ENCODE measurements around the gene TADA2B. TPM values are rescaled to one million over a fixed set of nuclear protein-coding genes. Genes with fewer than 3 reads are reported as not detected.

Gene TADA2B
- total RNA-seq, 2 experiments from 2014 or later: 7.7 to 10.0 TPM

GRCh38 chr4:7005571-7005970 is 37.6 kb upstream of the TADA2B start:
- H3K9me3 Mint-ChIP-seq: no peaks in the 10 kb centered on the region
- intact Hi-C loops (cut with micrococcal nuclease): no loop called here
- H3K36me3 Mint-ChIP-seq (ENCODE audit: low read depth): peaks cover 37% of the 10 kb centered on the region
- H3K4me3 Mint-ChIP-seq: no peak overlapping the region
- H3K27ac Mint-ChIP-seq: no peak overlapping the region
- H3K27me3 Mint-ChIP-seq: no peaks in the 10 kb centered on the region
- ChIA-PET CTCF (no interaction called here), POLR2A (interaction anchor here (1.0 kb wide), 1 partner anchor 14 kb away, joined by 4 read pairs; no protein-coding TSS in a partner anchor)
- ATAC-seq: no peak
- no peak for DNase-seq
- H3K4me1 Mint-ChIP-seq (ENCODE audit: low read depth): peaks cover 4% of the 10 kb centered on the region
- no peak for TF ChIP-seq CTCF (IDR thresholded peaks at IDR 0.05)

DNA sequence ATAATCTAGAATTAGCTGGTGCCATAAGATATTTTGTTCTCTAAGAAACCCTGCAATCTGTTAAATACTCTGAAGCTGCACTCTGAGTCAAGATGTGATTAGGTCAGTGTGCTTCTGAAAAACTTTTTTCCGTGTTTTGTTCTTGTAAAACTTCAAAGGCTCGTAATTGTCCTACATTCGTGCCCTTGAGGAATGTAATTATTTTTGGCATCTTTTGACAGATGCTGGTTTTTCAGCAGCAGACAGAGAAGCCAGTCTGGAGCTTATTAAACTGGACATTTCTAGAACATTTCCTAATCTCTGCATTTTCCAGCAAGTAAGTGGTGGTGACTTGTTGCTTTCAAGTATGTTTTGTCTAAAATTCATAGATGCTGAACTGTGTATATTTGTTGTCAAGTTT is 36.8 kb upstream of the TADA2B start:
- intact Hi-C loops (cut with micrococcal nuclease): no loop called here
- POLR2A ChIA-PET: interaction anchor here (1.0 kb wide), 1 partner anchor 10 kb away, joined by 4 read pairs; no protein-coding TSS in a partner anchor
- DNase-seq: no peak
- H3K27ac Mint-ChIP-seq: no peak overlapping the region
- no peak for ATAC-seq
- H3K9me3 Mint-ChIP-seq: no peaks in the 10 kb centered on the region
- no peak overlapping the region for H3K4me3 Mint-ChIP-seq
- TF ChIP-seq CTCF (IDR thresholded peaks at IDR 0.05): no peak
- CTCF ChIA-PET: no interaction called here
- peaks cover 4% of the 10 kb centered on the region for H3K4me1 Mint-ChIP-seq (ENCODE audit: low read depth)
- peaks cover 37% of the 10 kb centered on the region for H3K36me3 Mint-ChIP-seq (ENCODE audit: low read depth)
- H3K27me3 Mint-ChIP-seq: no peaks in the 10 kb centered on the region

DNA sequence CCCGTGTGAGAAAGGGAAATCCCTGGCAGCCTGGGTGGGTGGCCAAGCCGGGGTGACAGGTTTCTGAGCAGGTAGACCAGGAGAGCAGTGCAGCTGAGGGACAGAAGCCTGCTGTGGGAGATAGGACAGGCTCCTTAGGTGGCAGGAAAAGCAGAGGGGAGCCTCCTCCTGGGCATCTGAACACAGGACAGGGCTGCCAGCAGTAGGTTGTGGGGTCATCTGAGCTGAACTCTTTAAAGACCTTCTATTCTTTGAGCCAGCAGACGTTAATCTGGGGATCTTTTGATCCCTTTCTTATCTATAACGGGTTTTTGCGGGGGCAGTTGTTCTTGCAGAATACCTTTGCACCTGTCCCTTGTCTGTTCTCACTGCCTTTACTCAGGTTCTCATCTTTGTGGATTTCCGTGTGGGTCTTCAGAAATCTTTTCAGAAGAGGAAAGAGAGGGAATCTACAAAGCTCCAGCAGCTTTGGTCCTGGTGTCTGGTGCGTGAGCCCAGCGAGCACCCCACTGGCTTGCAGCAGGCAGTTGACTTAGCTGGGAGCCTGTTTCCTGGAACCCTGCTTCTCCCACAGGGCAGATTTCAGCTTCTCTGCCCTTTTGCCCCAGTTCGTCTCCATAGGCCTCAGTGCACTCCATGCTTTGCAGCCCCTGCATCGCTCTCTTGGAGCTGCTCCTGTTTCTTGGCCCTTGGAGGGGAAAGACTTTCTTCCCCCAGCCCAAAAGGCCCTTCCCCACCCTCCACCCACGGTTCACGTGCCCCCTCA is 35.8 kb upstream of the TADA2B start:
- Mint-ChIP-seq H3K27me3 (no peaks in the 10 kb centered on the region), H3K4me1 (ENCODE audit: low read depth) (peaks cover 4% of the 10 kb centered on the region), H3K9me3 (no peaks in the 10 kb centered on the region), H3K4me3 (no peak overlapping the region), H3K36me3 (ENCODE audit: low read depth) (peaks cover 30% of the 10 kb centered on the region), H3K27ac (no peak overlapping the region)
- TF ChIP-seq CTCF (IDR thresholded peaks at IDR 0.05): no peak
- DNase-seq (no peak), ATAC-seq (no peak)
- ChIA-PET POLR2A (interaction anchor here (1.0 kb wide), 1 partner anchor 9 kb away, joined by 4 read pairs; no protein-coding TSS in a partner anchor), CTCF (interaction anchor here (0.7 to 1.4 kb wide), 4 partner anchors 21 to 42 kb away, joined by 3 to 5 read pairs (median 4); partner anchors contain the start of gene TADA2B)
- intact Hi-C loops (cut with micrococcal nuclease): no loop called here

- Mint-ChIP-seq H3K4me1 (ENCODE audit: low read depth) (peaks cover 4% of the 10 kb centered on the region), H3K27me3 (no peaks in the 10 kb centered on the region), H3K27ac (no peak overlapping the region), H3K36me3 (ENCODE audit: low read depth) (peaks cover 25% of the 10 kb centered on the region), H3K9me3 (no peaks in the 10 kb centered on the region), H3K4me3 (no peak overlapping the region)
- TF ChIP-seq CTCF (IDR thresholded peaks at IDR 0.05): no peak
- no peak for DNase-seq
- ATAC-seq: no peak
- intact Hi-C loops (cut with micrococcal nuclease): no loop called here
- ChIA-PET POLR2A (no interaction called here), CTCF (interaction anchor here (0.7 to 1.4 kb wide), 4 partner anchors 22 to 43 kb away, joined by 3 to 5 read pairs (median 4); partner anchors contain the start of gene TADA2B)
Observed at GRCh38 chr4:7007944-7008343, 35.2 kb upstream of the TADA2B start.

DNA sequence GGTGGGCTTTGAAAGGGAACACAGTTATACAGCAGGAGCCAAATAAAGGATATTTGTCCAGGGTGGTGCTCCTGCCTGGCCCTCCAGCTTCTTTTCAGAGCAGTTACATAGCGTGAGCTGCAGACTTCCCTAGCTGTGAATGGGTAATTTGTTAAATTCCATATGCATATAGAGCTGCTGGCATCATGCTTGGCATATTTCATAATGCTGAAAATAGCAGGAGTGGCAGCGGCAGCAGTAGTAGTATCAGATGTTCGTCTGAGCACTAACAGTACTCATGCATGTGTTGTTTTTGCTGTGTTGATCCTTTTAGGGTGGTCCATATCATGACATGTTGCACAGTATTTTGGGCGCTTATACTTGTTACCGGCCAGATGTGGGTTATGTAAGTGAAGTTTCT is 33.6 kb upstream of the TADA2B start:
- H3K4me1 Mint-ChIP-seq (ENCODE audit: low read depth): peaks cover 6% of the 10 kb centered on the region
- no peaks in the 10 kb centered on the region for H3K27me3 Mint-ChIP-seq
- intact Hi-C loops (cut with micrococcal nuclease): no loop called here
- no peak overlapping the region for H3K4me3 Mint-ChIP-seq
- ChIA-PET CTCF (interaction anchor here (1.1 kb wide), 1 partner anchor 110 kb away, joined by 3 read pairs; no protein-coding TSS in a partner anchor), POLR2A (interaction anchor here (0.7 kb wide), 1 partner anchor 58 kb away, joined by 5 read pairs; no protein-coding TSS in a partner anchor)
- H3K9me3 Mint-ChIP-seq: no peaks in the 10 kb centered on the region
- no peak for DNase-seq
- no peak for TF ChIP-seq CTCF (IDR thresholded peaks at IDR 0.05)
- H3K27ac Mint-ChIP-seq: no peak overlapping the region
- peaks cover 26% of the 10 kb centered on the region for H3K36me3 Mint-ChIP-seq (ENCODE audit: low read depth)
- no peak for ATAC-seq

Data from activated CD8-positive, alpha-beta T cell treated with anti-CD3 and anti-CD28 coated beads for 36 hours (primary cell).